NOMO-1 (cell line): ENCODE data around the gene KRT3.

Experiments used
- DNase-seq, 2 experiments: peaks; one replicate each; lab custom pipeline; 2025; ENCODE audit not compliant: unreplicated experiment in 2 of 2; lab: John Stamatoyannopoulos, UW

Gene KRT3

GRCh38 chr12:52787324-52788191, 8.4 kb downstream of the KRT3 start:
- no peak for DNase-seq

GRCh38 chr12:52784909-52785308, 11.0 kb downstream of the KRT3 start:
- DNase-seq = no peak

- no peak for DNase-seq
These were observed 12.2 kb downstream of the KRT3 start for GRCh38 chr12:52783563-52784316.

- DNase-seq = no peak
These were observed 13.4 kb downstream of the KRT3 start for GRCh38 chr12:52782502-52782901.

GRCh38 chr12:52781399-52782082, 14.4 kb downstream of the KRT3 start:
- DNase-seq = no peak

- DNase-seq = no peak
These were observed 16.0 kb downstream of the KRT3 start for GRCh38 chr12:52779914-52780313.

- no peak for DNase-seq
These were observed 17.1 kb downstream of the KRT3 start for GRCh38 chr12:52778833-52779232.

GRCh38 chr12:52777566-52777965, 18.4 kb downstream of the KRT3 start:
- DNase-seq = no peak

GRCh38 chr12:52776913-52777395, 19.0 kb downstream of the KRT3 start, which contains the start of gene KRT76:
KRT76 (minus strand) TSS chr12:52777345; CDS start chr12:52777291, 54 bp downstream.
- DNase-seq = no peak

GRCh38 chr12:52776435-52776834, 19.5 kb downstream of the KRT3 start:
- DNase-seq = no peak

GRCh38 chr12:52774629-52775250, 21.2 kb downstream of the KRT3 start:
- DNase-seq = no peak

GRCh38 chr12:52772772-52773171, 23.1 kb downstream of the KRT3 start:
- no peak for DNase-seq

GRCh38 chr12:52772188-52772587, 23.7 kb downstream of the KRT3 start:
- no peak for DNase-seq

GRCh38 chr12:52771505-52771904, 24.4 kb downstream of the KRT3 start:
- DNase-seq = no peak

- DNase-seq = no peak
These were observed 24.8 kb downstream of the KRT3 start for GRCh38 chr12:52771088-52771487.

GRCh38 chr12:52769946-52770345, 26.0 kb downstream of the KRT3 start:
- no peak for DNase-seq

GRCh38 chr12:52769354-52769753, 26.6 kb downstream of the KRT3 start:
- DNase-seq = no peak

- DNase-seq = no peak
These were observed 27.3 kb downstream of the KRT3 start for GRCh38 chr12:52768479-52769200.

GRCh38 chr12:52767427-52767826, 28.5 kb downstream of the KRT3 start:
- DNase-seq = no peak

GRCh38 chr12:52767020-52767379, 28.9 kb downstream of the KRT3 start:
- no peak for DNase-seq
